ENCODE measurements around the gene SNAPC1. TPM values are rescaled to one million over a fixed set of nuclear protein-coding genes. Genes with fewer than 3 reads are reported as not detected.

SNAPC1 gene
- total RNA-seq (1 to 10 TPM; 4.8 to 5.0 TPM), total RNA-seq (5.1 to 32.6 (median 11.2) reads per million in 172 experiments)
- polyA plus RNA-seq (2013, experiment 1 of 2): 4.2 TPM
- polyA plus RNA-seq (2013, experiment 2 of 2): 5.0 TPM

- peak within 1 kb of the TSS; percentile 93 for H3K4me3 Mint-ChIP-seq
- H3K4me1 Mint-ChIP-seq (ENCODE audit: low read depth): peaks cover 54% of the 10 kb centered on the region
- ATAC-seq (ENCODE audit: poor library complexity) (peak; percentile 90), DNase-seq (peak; percentile 95 to 100 (median 97))
- H3K9me3 Mint-ChIP-seq: no peaks in the 10 kb centered on the region
- Histone ChIP-seq H3K27ac (ENCODE audit: low read depth in 1 of 2, low read length in 2 of 2) (peak within 1 kb of the TSS; percentile 96 to 99), H3K36me3 (ENCODE audit: insufficient read depth, low read length) (no peaks in the 10 kb centered on the region), H3K9me3 (ENCODE audit: control insufficient read depth in 1 of 2, insufficient read depth in 1 of 2, low read length in 2 of 2) (no peaks in the 10 kb centered on the region), H3K4me3 (ENCODE audit: low read length) (peak within 1 kb of the TSS; percentile 68), H3K27me3 (ENCODE audit: control insufficient read depth in 1 of 2, insufficient read depth in 2 of 2, low read length in 2 of 2) (no peaks in the 10 kb centered on the region), H3K4me1 (ENCODE audit: insufficient read depth, low read length) (peaks cover 23% of the 10 kb centered on the region)
- H3K27me3 Mint-ChIP-seq: no peaks in the 10 kb centered on the region
- no peak for TF ChIP-seq CTCF (IDR thresholded peaks at IDR 0.05)
- H3K36me3 Mint-ChIP-seq (ENCODE audit: low read depth): peaks cover 25% of the 10 kb centered on the region
- POLR2A ChIA-PET: interaction anchor here (0.6 to 2.3 kb wide), 29 partner anchors 9 to 1513 kb away, joined by 3 to 37 read pairs (median 4); partner anchors contain the start of genes HIF1A, PPM1A and TMEM30B
- intact Hi-C loops (cut with DNase I, micrococcal nuclease): loop anchor here in 1 of 2 experiments (2.0 kb wide), 2 partner anchors 15 to 19 kb away; no protein-coding TSS in a partner anchor
- CTCF ChIA-PET: interaction anchor here (0.7 kb wide), 1 partner anchor 67 kb away, joined by 3 read pairs; the partner anchor contains the start of gene HIF1A
- peak within 1 kb of the TSS; percentile 99 for H3K27ac Mint-ChIP-seq
Measured at GRCh38 chr14:61761959-61762786, at the start of gene SNAPC1. Gene SNAPC1, plus strand, starts transcription at chr14:61762420. Its CDS starts 41 bp downstream, at chr14:61762461.

- no peaks in the 10 kb centered on the region for H3K9me3 Mint-ChIP-seq
- Histone ChIP-seq H3K9me3 (ENCODE audit: control insufficient read depth in 1 of 2, insufficient read depth in 1 of 2, low read length in 2 of 2) (no peaks in the 10 kb centered on the region), H3K36me3 (ENCODE audit: insufficient read depth, low read length) (no peaks in the 10 kb centered on the region), H3K27ac (ENCODE audit: low read depth in 1 of 2, low read length in 2 of 2) (no peak overlapping the region), H3K4me3 (ENCODE audit: low read length) (no peak overlapping the region), H3K4me1 (ENCODE audit: insufficient read depth, low read length) (peaks cover 40% of the 10 kb centered on the region), H3K27me3 (ENCODE audit: control insufficient read depth in 1 of 2, insufficient read depth in 2 of 2, low read length in 2 of 2) (no peaks in the 10 kb centered on the region)
- ATAC-seq (ENCODE audit: poor library complexity): no peak
- H3K4me1 Mint-ChIP-seq (ENCODE audit: low read depth): peaks cover 96% of the 10 kb centered on the region
- H3K36me3 Mint-ChIP-seq (ENCODE audit: low read depth): no peaks in the 10 kb centered on the region
- ChIA-PET CTCF (no interaction called here), POLR2A (interaction anchor here (1.3 to 1.8 kb wide), 2 partner anchors 10 to 19 kb away, joined by 4 to 5 read pairs; partner anchors contain the start of gene HIF1A)
- no peak for TF ChIP-seq CTCF (IDR thresholded peaks at IDR 0.05)
- intact Hi-C loops (cut with DNase I, micrococcal nuclease): loop anchor here in 1 of 2 experiments (2.0 kb wide), 1 partner anchor 15 kb away; no protein-coding TSS in a partner anchor
- H3K4me3 Mint-ChIP-seq: peak overlapping the region; percentile 40
- DNase-seq: no peak
- peak overlapping the region; percentile 23 for H3K27ac Mint-ChIP-seq
- no peaks in the 10 kb centered on the region for H3K27me3 Mint-ChIP-seq
Measured at GRCh38 chr14:61713724-61714437, 48.3 kb upstream of the SNAPC1 start.

GRCh38 chr14:61716956-61717355 lies 45.3 kb upstream of the SNAPC1 start:
- peaks cover 9% of the 10 kb centered on the region for H3K36me3 ChIP-seq (ENCODE audit: insufficient read depth, low read length)
- Mint-ChIP-seq H3K4me3 (no peak overlapping the region), H3K36me3 (ENCODE audit: low read depth) (peaks cover 18% of the 10 kb centered on the region), H3K27me3 (no peaks in the 10 kb centered on the region), H3K27ac (peak overlapping the region; percentile 18), H3K9me3 (no peaks in the 10 kb centered on the region), H3K4me1 (ENCODE audit: low read depth) (peaks cover 88% of the 10 kb centered on the region)
- DNase-seq (no peak), ATAC-seq (ENCODE audit: poor library complexity) (no peak)
- intact Hi-C loops (cut with DNase I, micrococcal nuclease): loop anchor here in 1 of 2 experiments (5.0 kb wide), 1 partner anchor 150 kb away; no protein-coding TSS in a partner anchor
- no peaks in the 10 kb centered on the region for H3K27me3 ChIP-seq (ENCODE audit: control insufficient read depth in 1 of 2, insufficient read depth in 2 of 2, low read length in 2 of 2)
- ChIA-PET POLR2A (interaction anchor here (0.7 to 1.5 kb wide), 4 partner anchors 17 to 148 kb away, joined by 3 to 4 read pairs (median 3); no protein-coding TSS in a partner anchor), CTCF (no interaction called here)
- no peak overlapping the region for H3K27ac ChIP-seq (ENCODE audit: low read depth in 1 of 2, low read length in 2 of 2)
- no peak overlapping the region for H3K4me3 ChIP-seq (ENCODE audit: low read length)
- no peak for TF ChIP-seq CTCF (IDR thresholded peaks at IDR 0.05)
- no peaks in the 10 kb centered on the region for H3K9me3 ChIP-seq (ENCODE audit: control insufficient read depth in 1 of 2, insufficient read depth in 1 of 2, low read length in 2 of 2)
- peaks cover 36% of the 10 kb centered on the region for H3K4me1 ChIP-seq (ENCODE audit: insufficient read depth, low read length)

Data from CD4-positive, alpha-beta T cell (primary cell).